ACC112 (cell line): ENCODE data around the gene RBM19.

Experiments used
- H2AFZ ChIP-seq: fragments of 200-600 bp; sonication (generic); one replicate; pipeline ENCODE4 v1.6.0; 2017; ENCODE audit warnings: antibody characterized with exemption, low read length; ENCODE audit not compliant: unreplicated experiment
- H3K27ac ChIP-seq: fragments of 200-600 bp; sonication (generic); 2 replicates; pipeline ENCODE4 v1.5.1; 2014; ENCODE audit warnings: low read depth, mild to moderate bottlenecking, antibody characterized with exemption, low read length, moderate library complexity
- H3K27me3 ChIP-seq: fragments of 200-600 bp; sonication (generic); 2 replicates; pipeline ENCODE4 v1.6.1; 2014; ENCODE audit warnings: mild to moderate bottlenecking, antibody characterized with exemption, low read length, moderate library complexity, mixed read lengths; ENCODE audit not compliant: insufficient read depth
- H3K36me3 ChIP-seq: fragments of 200-600 bp; sonication (generic); 2 replicates; pipeline ENCODE4 v1.6.1; 2016; ENCODE audit warnings: mild to moderate bottlenecking, antibody characterized with exemption, low read length, moderate library complexity, mixed read lengths; ENCODE audit not compliant: insufficient read depth
- H3K4me1 ChIP-seq: fragments of 200-600 bp; sonication (generic); one replicate; pipeline ENCODE4 v1.6.1; 2016; ENCODE audit warnings: low read length, mixed read lengths; ENCODE audit not compliant: insufficient read depth, unreplicated experiment, control insufficient read depth
- H3K4me3 ChIP-seq: fragments of 200-600 bp; sonication (generic); 2 replicates; pipeline ENCODE4 v1.5.1; 2014; ENCODE audit warnings: mild to moderate bottlenecking, low read depth, low read length
- H3K79me2 ChIP-seq: fragments of 200-600 bp; sonication (generic); one replicate; pipeline ENCODE4 v1.6.0; 2016; ENCODE audit warnings: low read length; ENCODE audit not compliant: control insufficient read depth, unreplicated experiment, insufficient read depth

Gene RBM19

GRCh38 chr12:113792450-113792849, 173.7 kb downstream of the RBM19 start:
- H3K27ac ChIP-seq, result no peak overlapping the region
- H3K4me1 ChIP-seq, result peaks cover 12% of the 10 kb centered on the region
- peaks cover 60% of the 10 kb centered on the region for H3K27me3 ChIP-seq
- no peaks in the 10 kb centered on the region for H3K36me3 ChIP-seq
- no peaks in the 10 kb centered on the region for H3K79me2 ChIP-seq
- no peak overlapping the region for H3K4me3 ChIP-seq
- H2AFZ ChIP-seq, result no peak overlapping the region

- H3K4me3 ChIP-seq, result peak overlapping the region; percentile 21; the same call in 1 of the 2 replicates
- H3K36me3 ChIP-seq, result no peaks in the 10 kb centered on the region
- no peaks in the 10 kb centered on the region for H3K79me2 ChIP-seq
- H2AFZ ChIP-seq, result no peak overlapping the region
- peaks cover 45% of the 10 kb centered on the region for H3K27me3 ChIP-seq
- H3K27ac ChIP-seq, result peak overlapping the region; percentile 14; the same call in 1 of the 2 replicates
- peaks cover 20% of the 10 kb centered on the region for H3K4me1 ChIP-seq
These were observed 177.9 kb downstream of the RBM19 start for GRCh38 chr12:113788020-113788856.

DNA sequence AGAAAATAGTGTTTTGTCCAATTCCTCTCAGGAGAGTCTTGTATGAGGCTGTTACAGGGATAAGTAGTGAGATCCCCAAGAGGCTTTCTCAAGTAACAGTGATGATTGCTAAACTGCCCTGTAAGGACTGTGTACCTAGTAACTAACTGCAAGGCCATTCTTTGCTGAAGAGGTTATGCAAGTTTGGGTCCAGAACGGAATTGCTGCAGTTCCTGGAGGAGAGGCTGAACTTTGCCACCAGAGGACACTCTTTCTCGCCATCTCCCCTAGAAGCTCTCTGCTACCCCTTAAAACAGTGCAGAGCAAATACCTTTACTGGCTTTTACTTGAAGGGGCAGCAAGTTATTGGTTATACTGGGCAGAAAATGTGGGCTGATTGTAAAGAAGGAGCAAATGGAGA, 180.0 kb downstream of the RBM19 start:
- H3K79me2 ChIP-seq, result no peaks in the 10 kb centered on the region
- H3K36me3 ChIP-seq, result no peaks in the 10 kb centered on the region
- H3K27me3 ChIP-seq, result peaks cover 33% of the 10 kb centered on the region
- H3K4me1 ChIP-seq, result peaks cover 20% of the 10 kb centered on the region
- no peak overlapping the region for H3K4me3 ChIP-seq
- no peak overlapping the region for H3K27ac ChIP-seq
- no peak overlapping the region for H2AFZ ChIP-seq

DNA sequence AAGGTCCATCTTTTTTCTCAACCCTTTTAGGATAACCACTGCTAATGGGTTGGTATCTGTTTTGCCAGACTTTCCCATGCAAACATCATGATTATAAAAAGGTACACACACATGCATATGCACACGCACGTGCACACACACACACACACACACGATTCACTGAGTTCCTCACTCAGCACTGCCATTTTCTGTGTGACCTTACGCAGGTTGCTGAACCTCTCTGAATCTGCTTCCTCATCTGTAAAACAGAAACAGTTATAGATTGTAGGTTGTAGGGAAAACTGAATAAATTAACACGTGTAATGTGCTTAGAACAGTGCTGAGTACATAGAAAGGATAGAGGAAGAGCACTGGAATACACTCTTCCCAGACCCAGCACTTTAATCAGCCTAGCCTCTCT, 182.3 kb downstream of the RBM19 start:
- no peaks in the 10 kb centered on the region for H3K79me2 ChIP-seq
- no peak overlapping the region for H3K4me3 ChIP-seq
- H3K27me3 ChIP-seq, result peaks cover 27% of the 10 kb centered on the region
- no peak overlapping the region for H3K27ac ChIP-seq
- H3K36me3 ChIP-seq, result no peaks in the 10 kb centered on the region
- no peak overlapping the region for H2AFZ ChIP-seq
- peaks cover 20% of the 10 kb centered on the region for H3K4me1 ChIP-seq

DNA sequence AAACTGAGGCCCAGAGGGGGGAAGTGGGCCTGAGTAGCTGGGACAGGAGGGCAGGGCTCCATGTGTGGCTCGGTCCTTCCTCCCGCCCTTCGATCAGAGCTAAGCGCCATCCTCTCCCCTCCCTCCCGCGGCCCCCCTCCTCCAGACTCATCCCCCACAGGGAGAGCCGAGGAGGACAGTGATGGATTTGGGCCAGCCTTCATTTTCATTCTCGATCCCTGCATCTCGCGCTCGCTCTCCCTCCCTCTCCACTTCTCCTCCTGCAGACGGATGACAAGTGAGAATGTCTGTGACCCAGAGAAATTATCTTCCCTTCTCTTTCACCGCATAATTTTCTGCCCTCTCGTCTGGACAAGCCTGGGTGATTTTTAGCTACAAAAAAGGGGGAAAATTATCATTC, 183.3 kb downstream of the RBM19 start:
- Histone ChIP-seq H3K4me1 (peaks cover 13% of the 10 kb centered on the region), H3K27ac (no peak overlapping the region), H3K79me2 (no peaks in the 10 kb centered on the region), H3K4me3 (no peak overlapping the region), H2AFZ (no peak overlapping the region), H3K27me3 (peaks cover 36% of the 10 kb centered on the region), H3K36me3 (no peaks in the 10 kb centered on the region)

DNA sequence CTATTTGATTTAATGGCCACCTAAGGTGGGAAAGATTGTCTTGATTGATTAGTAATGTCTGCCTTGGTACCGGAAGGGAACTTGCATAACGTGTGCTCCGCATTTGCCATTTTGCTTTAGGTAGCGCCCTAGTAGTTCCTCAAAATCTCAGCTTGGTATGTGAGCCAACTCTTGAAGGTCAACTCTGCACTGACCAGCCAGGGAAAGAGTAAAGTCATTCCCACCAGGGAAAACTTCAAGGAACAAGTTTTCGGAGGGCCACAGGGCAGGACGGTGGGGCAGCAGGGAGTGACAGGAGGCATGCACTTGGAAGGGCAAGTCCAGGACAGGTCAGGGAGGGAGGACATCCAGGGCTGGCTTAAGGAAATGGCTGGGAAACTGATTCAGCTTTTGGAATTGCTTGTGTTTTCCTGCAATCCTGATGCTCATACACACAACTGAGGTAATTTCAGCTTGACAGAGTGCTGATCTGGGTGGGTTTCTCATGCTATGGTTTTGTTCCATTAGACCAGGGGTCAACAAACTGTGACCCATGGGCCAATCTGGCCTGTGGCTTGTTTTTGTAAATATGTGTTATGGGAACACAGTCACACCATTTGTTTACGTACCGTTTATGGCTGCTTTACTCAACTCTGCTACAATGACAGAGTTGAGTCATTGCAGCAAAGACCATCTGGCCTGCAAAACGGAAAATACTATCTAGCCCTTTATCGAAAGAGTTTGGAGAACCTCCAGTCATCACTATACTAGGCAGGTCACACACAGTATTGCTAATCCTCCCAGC, 184.5 kb downstream of the RBM19 start:
- Histone ChIP-seq H3K4me3 (no peak overlapping the region), H3K36me3 (no peaks in the 10 kb centered on the region), H2AFZ (no peak overlapping the region), H3K27ac (no peak overlapping the region; the same call in 1 of the 2 replicates), H3K4me1 (peaks cover under 1% of the 10 kb centered on the region), H3K27me3 (peaks cover 35% of the 10 kb centered on the region), H3K79me2 (no peaks in the 10 kb centered on the region)

DNA sequence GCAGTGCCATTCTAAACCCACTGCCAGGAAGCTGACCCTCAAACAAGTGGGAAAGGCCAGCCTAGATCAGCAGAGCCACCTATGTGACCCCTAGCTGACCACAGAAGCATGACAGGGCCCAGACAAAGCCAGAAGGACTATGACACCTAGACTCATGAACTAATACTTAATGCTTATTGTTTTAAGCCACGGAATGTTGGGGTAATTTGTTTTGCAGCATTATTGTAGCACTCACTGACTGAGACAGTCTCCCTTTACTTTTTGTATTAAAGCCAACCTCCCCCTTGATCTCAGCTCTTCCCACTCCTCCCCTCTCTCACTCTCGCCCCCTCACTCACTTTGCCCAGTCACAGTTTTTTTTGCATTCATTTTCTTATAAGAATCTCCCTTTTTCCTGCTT, 186.4 kb downstream of the RBM19 start:
- Histone ChIP-seq H3K4me3 (no peak overlapping the region), H3K27me3 (peaks cover 43% of the 10 kb centered on the region), H3K79me2 (no peaks in the 10 kb centered on the region), H2AFZ (no peak overlapping the region), H3K27ac (no peak overlapping the region), H3K4me1 (no peaks in the 10 kb centered on the region), H3K36me3 (no peaks in the 10 kb centered on the region)

DNA sequence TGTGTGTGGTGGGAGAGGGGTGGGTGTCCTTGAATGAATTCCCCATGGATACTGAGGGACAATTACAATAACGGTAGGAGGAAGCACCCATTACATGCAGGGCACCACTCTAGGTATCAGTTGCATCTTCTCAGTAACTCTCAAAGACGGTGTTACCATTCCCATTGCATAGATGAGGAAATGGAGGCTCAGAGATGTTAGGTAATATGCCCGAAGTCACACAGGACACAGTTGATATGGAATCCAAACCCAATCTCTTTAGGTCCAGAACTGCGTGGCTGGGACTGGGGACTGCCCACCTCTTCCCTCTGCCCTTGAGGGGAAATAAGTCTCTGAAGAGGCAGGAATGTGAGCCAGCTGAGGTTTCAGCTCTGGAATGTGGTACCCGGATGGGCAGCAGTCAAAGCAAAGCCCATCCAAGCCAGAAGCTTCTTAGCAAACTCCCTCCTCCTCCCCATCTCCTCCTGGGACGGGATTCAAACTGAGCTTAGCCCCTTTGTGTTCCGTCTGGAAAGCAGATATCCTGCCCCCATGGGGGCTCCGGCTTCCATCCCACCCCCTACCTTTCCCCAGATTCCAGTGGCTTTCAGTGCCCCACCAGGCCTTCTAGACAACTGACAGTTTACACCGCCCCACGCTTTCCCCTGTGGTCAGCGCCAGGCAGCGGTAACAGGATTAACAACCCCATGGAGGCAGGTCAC, 187.5 kb downstream of the RBM19 start:
- Histone ChIP-seq H3K4me3 (no peak overlapping the region), H3K79me2 (no peaks in the 10 kb centered on the region), H3K4me1 (no peaks in the 10 kb centered on the region), H3K27me3 (peaks cover 49% of the 10 kb centered on the region), H3K27ac (no peak overlapping the region), H3K36me3 (no peaks in the 10 kb centered on the region), H2AFZ (no peak overlapping the region)

DNA sequence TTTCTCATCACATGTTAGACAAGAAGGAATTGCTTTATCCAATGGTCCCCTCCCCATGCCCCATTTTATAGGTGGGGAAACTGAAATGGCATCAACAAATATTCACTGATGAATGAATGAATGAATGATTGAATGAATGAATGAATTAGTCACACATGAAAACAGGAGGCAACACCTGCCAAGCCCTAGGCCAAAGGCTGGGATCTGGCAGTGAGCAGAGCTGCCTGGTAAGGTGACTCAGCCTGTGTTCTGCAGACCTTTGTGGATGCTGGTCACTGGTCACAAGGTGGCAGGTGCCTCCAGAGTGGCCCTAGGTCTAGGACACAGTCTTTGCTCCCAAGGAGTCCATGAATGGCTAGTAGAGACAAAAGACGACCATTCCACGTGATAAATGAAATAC, 188.4 kb downstream of the RBM19 start:
- H3K27me3 ChIP-seq, result peaks cover 49% of the 10 kb centered on the region
- no peak overlapping the region for H3K4me3 ChIP-seq
- no peak overlapping the region for H3K27ac ChIP-seq
- no peaks in the 10 kb centered on the region for H3K4me1 ChIP-seq
- no peaks in the 10 kb centered on the region for H3K36me3 ChIP-seq
- no peak overlapping the region for H2AFZ ChIP-seq
- H3K79me2 ChIP-seq, result no peaks in the 10 kb centered on the region

- no peak overlapping the region for H3K27ac ChIP-seq
- no peak overlapping the region for H3K4me3 ChIP-seq
- peaks cover 46% of the 10 kb centered on the region for H3K27me3 ChIP-seq
- H3K79me2 ChIP-seq, result no peaks in the 10 kb centered on the region
- no peaks in the 10 kb centered on the region for H3K4me1 ChIP-seq
- no peaks in the 10 kb centered on the region for H3K36me3 ChIP-seq
- H2AFZ ChIP-seq, result no peak overlapping the region
These were observed 189.6 kb downstream of the RBM19 start for GRCh38 chr12:113776536-113776935.
